Measurements from ENCODE around the gene KLK6. TPM values are rescaled to one million over a fixed set of nuclear protein-coding genes. Genes with fewer than 3 reads are reported as not detected.

The KLK6 gene
- total RNA-seq, 1 donor from 2014 or later = 0.62 TPM

DNA sequence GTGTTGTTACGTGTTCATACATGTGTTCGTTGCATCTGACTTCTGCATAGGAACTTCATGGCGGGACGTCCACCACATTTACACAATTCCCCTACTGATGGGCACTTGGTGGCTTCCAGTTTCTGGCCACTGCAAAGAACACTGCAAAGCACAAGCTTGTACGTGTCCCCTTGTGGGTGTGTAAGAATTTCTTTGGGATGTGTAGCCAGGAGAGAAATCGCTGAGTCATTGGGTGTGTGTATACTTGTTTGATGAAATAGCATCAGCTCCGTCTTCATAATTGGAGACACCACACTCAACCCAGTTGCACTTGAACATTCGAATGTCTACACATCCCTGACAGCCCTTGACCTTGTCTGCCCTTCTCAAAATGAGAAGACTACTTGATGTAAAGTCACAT lies 35.8 kb downstream of the KLK6 start:
- Mint-ChIP-seq H3K9me3 (ENCODE audit: low read depth) (no peaks in the 10 kb centered on the region), H3K36me3 (ENCODE audit: insufficient read depth) (no peaks in the 10 kb centered on the region), H3K27me3 (peaks cover 46% of the 10 kb centered on the region)

GRCh38 chr19:50932690-50933083 lies 36.7 kb downstream of the KLK6 start:
- TF ChIP-seq CTCF (IDR thresholded peaks at IDR 0.05; ENCODE audit: unreplicated experiment) = no peak
- Mint-ChIP-seq H3K4me3 (ENCODE audit: low read depth) (no peak overlapping the region), H3K4me1 (ENCODE audit: low read depth) (no peaks in the 10 kb centered on the region), H3K27me3 (peaks cover 51% of the 10 kb centered on the region), H3K27ac (no peak overlapping the region), H3K36me3 (ENCODE audit: insufficient read depth) (no peaks in the 10 kb centered on the region), H3K9me3 (ENCODE audit: low read depth) (no peaks in the 10 kb centered on the region)
- no peak for DNase-seq (ENCODE audit: low spot score, unreplicated experiment)

More for the DNA sequence above, 35.8 kb downstream of the KLK6 start:
- H3K27ac Mint-ChIP-seq = no peak overlapping the region
- no peak for TF ChIP-seq CTCF (IDR thresholded peaks at IDR 0.05; ENCODE audit: unreplicated experiment)
- no peak for DNase-seq (ENCODE audit: low spot score, unreplicated experiment)
- no peak overlapping the region for H3K4me3 Mint-ChIP-seq (ENCODE audit: low read depth)
- no peaks in the 10 kb centered on the region for H3K4me1 Mint-ChIP-seq (ENCODE audit: low read depth)

DNA sequence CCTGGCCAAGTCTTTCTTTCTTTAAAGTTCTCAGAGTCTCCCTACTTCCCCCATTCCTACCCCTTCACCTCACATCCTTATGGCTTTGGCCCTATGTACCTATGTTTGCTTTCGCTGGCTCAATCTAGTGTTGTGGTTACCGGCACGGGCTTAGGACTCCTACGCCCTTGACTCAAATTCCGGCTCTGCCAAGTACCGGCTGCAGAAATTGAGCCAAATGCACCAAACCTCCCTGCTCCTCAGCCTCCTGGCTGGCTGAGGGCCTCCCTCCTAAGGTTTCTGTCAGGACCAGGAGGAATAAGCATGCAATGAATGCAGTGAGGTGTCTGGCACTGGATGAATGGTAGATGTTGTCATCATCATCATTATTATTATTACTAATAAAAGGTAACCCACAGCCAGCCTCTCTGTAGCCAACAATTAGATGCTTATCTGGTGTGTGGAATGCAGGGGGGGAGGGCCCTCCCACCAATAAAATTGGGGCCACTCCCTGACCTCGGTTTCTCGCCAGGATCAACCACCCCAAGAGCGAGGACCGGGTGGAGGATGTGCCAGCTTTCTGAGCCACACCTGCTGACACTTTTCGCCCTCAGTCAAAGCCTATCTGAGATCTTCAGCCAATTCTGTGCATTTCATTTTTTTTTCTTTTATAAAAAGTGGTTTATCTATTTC lies 37.2 kb downstream of the KLK6 start:
- H3K36me3 Mint-ChIP-seq (ENCODE audit: insufficient read depth) = no peaks in the 10 kb centered on the region
- no peaks in the 10 kb centered on the region for H3K9me3 Mint-ChIP-seq (ENCODE audit: low read depth)
- no peaks in the 10 kb centered on the region for H3K4me1 Mint-ChIP-seq (ENCODE audit: low read depth)
- no peak overlapping the region for H3K27ac Mint-ChIP-seq
- H3K27me3 Mint-ChIP-seq = peaks cover 52% of the 10 kb centered on the region
- no peak for TF ChIP-seq CTCF (IDR thresholded peaks at IDR 0.05; ENCODE audit: unreplicated experiment)
- DNase-seq (ENCODE audit: low spot score, unreplicated experiment) = no peak
- no peak overlapping the region for H3K4me3 Mint-ChIP-seq (ENCODE audit: low read depth)

GRCh38 chr19:50931023-50931422 lies 38.4 kb downstream of the KLK6 start:
- Mint-ChIP-seq H3K4me3 (ENCODE audit: low read depth) (no peak overlapping the region), H3K9me3 (ENCODE audit: low read depth) (no peaks in the 10 kb centered on the region), H3K27me3 (peaks cover 51% of the 10 kb centered on the region), H3K36me3 (ENCODE audit: insufficient read depth) (no peaks in the 10 kb centered on the region), H3K4me1 (ENCODE audit: low read depth) (no peaks in the 10 kb centered on the region), H3K27ac (no peak overlapping the region)
- no peak for TF ChIP-seq CTCF (IDR thresholded peaks at IDR 0.05; ENCODE audit: unreplicated experiment)
- DNase-seq (ENCODE audit: low spot score, unreplicated experiment) = no peak

GRCh38 chr19:50928831-50929230 lies 40.6 kb downstream of the KLK6 start:
- no peak for DNase-seq (ENCODE audit: low spot score, unreplicated experiment)
- Mint-ChIP-seq H3K27ac (no peak overlapping the region), H3K4me1 (ENCODE audit: low read depth) (no peaks in the 10 kb centered on the region), H3K36me3 (ENCODE audit: insufficient read depth) (no peaks in the 10 kb centered on the region), H3K9me3 (ENCODE audit: low read depth) (no peaks in the 10 kb centered on the region), H3K27me3 (peaks cover 61% of the 10 kb centered on the region), H3K4me3 (ENCODE audit: low read depth) (no peak overlapping the region)
- TF ChIP-seq CTCF (IDR thresholded peaks at IDR 0.05; ENCODE audit: unreplicated experiment) = no peak
